CD4-positive, alpha-beta memory T cell (primary cell): ENCODE data around the gene DNAJC7. TPM values are rescaled to one million over a fixed set of nuclear protein-coding genes. Genes with fewer than 3 reads are reported as not detected.
A peak's percentile ranks its signal among the peaks of the same experiment; 100 is the strongest.

Experiments
- CTCF ChIA-PET: fragments of 350-600 bp; sonication (Branson Sonifier 250); formaldehyde crosslinking; loops from one replicate; lab custom pipeline; 2021; ENCODE audit warnings: inconsistent platforms; ENCODE audit not compliant: partially characterized antibody; lab: Charles Lee
- POLR2A ChIA-PET: fragments of 350-600 bp; sonication (Branson Sonifier 250); formaldehyde crosslinking; loops from one replicate; lab custom pipeline; 2021; ENCODE audit not compliant: partially characterized antibody; lab: Charles Lee
- DNase-seq, 5 donors: peaks; one replicate each; pipeline versions ENCODE4 v3.0.0 to v3.0.0-alpha.2; 2020 to 2022; ENCODE audit warnings: mixed read lengths in 1 of 5
- H3K27ac ChIP-seq: one replicate; pipeline ENCODE4 v1.7.0; 2013; ENCODE audit warnings: low read depth, low read length
- H3K27me3 ChIP-seq: 2 replicates; pipeline ENCODE4 v1.7.0; 2013; ENCODE audit warnings: mild to moderate bottlenecking, low read length, moderate library complexity; ENCODE audit not compliant: insufficient read depth
- H3K36me3 ChIP-seq: 2 replicates; pipeline ENCODE4 v1.7.0; 2013; ENCODE audit warnings: mild to moderate bottlenecking, low read length, moderate library complexity; ENCODE audit not compliant: insufficient read depth
- H3K4me1 ChIP-seq: 2 replicates; pipeline ENCODE4 v1.7.0; 2013; ENCODE audit warnings: mild to moderate bottlenecking, low read length, moderate library complexity; ENCODE audit not compliant: insufficient read depth
- H3K4me3 ChIP-seq, 2 donors: one replicate each; pipeline ENCODE4 v1.7.0; 2013; ENCODE audit warnings: low read length in 2 of 2, mild to moderate bottlenecking in 1 of 2
- H3K9me3 ChIP-seq, 2 donors: one replicate each; pipeline ENCODE4 v1.7.0; 2013; ENCODE audit warnings: low read length in 2 of 2, control low read depth in 1 of 2; ENCODE audit not compliant: control insufficient read depth in 1 of 2
- H3K27ac Mint-ChIP-seq, 7 donors: one replicate each; pipeline ENCODE4 v1.8.0; 2020 to 2021; ENCODE audit warnings: mixed read lengths in 7 of 7, mild to moderate bottlenecking in 6 of 7, inconsistent platforms in 3 of 7, moderate library complexity in 3 of 7
- H3K27me3 Mint-ChIP-seq, 2 donors: one replicate each; pipeline ENCODE4 v1.8.0; 2020 to 2021; ENCODE audit warnings: mixed read lengths in 2 of 2
- H3K36me3 Mint-ChIP-seq, 2 donors: one replicate each; pipeline ENCODE4 v1.8.0; 2020 to 2021; ENCODE audit warnings: mixed read lengths in 2 of 2, inconsistent platforms in 1 of 2, mild to moderate bottlenecking in 1 of 2
- H3K4me1 Mint-ChIP-seq, 4 donors: one replicate each; pipeline ENCODE4 v1.8.0; 2020 to 2021; ENCODE audit warnings: mixed read lengths in 4 of 4, mild to moderate bottlenecking in 1 of 4
- H3K4me3 Mint-ChIP-seq, 8 donors: one replicate each; pipeline ENCODE4 v1.8.0; 2020 to 2021; ENCODE audit warnings: mixed read lengths in 8 of 8, mild to moderate bottlenecking in 7 of 8, moderate library complexity in 6 of 8, inconsistent platforms in 3 of 8
- H3K9me3 Mint-ChIP-seq, 8 donors: one replicate each; pipeline ENCODE4 v1.8.0; 2020 to 2021; ENCODE audit warnings: mixed read lengths in 8 of 8, mild to moderate bottlenecking in 5 of 8, inconsistent platforms in 3 of 8, moderate library complexity in 1 of 8
- intact Hi-C: fragments of 100-400 bp; cut with micrococcal nuclease; formaldehyde crosslinking; loops from one replicate; pipeline ENCODE4 v1.15.1; 2023
- polyA plus RNA-seq, 2 donors: library from polyadenylated mRNA; unstranded; fragments of 300-500 nt; fragmentation: Illumina TruSeq; gene quantifications; one replicate each; pipeline ENCODE4 v1.2.3, GENCODE V29; 2021
- total RNA-seq, 2 experiments: library from RNA; stranded (reverse); gene quantifications; one replicate each; pipeline ENCODE4 v1.2.3, GENCODE V29; 2021

Gene DNAJC7
- total and polyA plus RNA-seq, 4 experiments from 2014 or later, result 45.2 to 112 (median 86.7) TPM

GRCh38 chr17:42051013-42051400 lies 33.8 kb upstream of the DNAJC7 start:
- Histone ChIP-seq H3K4me1 (peaks cover 6% of the 10 kb centered on the region), H3K4me3 (peak overlapping the region in 1 of 2 donors; percentile 27), H3K36me3 (no peaks in the 10 kb centered on the region), H3K27me3 (no peaks in the 10 kb centered on the region), H3K9me3 (no peaks in the 10 kb centered on the region), H3K27ac (no peak overlapping the region)
- ChIA-PET CTCF (interaction anchor here (1.0 to 1.3 kb wide), 4 partner anchors 14 to 88 kb away, joined by 3 to 6 read pairs (median 5); no protein-coding TSS in a partner anchor), POLR2A (interaction anchor here (1.5 kb wide), 1 partner anchor 85 kb away, joined by 5 read pairs; no protein-coding TSS in a partner anchor)
- Mint-ChIP-seq H3K27ac (peak overlapping the region in 5 of 7 donors; percentile 4 to 83 (median 50)), H3K36me3 (no peaks in the 10 kb centered on the region), H3K9me3 (peaks cover 0 to 2% (median 0%) of the 10 kb centered on the region in 8 donors), H3K4me1 (peaks cover 5 to 10% (median 7%) of the 10 kb centered on the region in 4 donors), H3K27me3 (peaks cover 13 to 39% of the 10 kb centered on the region in 2 donors), H3K4me3 (peak overlapping the region; percentile 80 to 88 (median 86))
- no peak for DNase-seq
- intact Hi-C loops, result no loop called here

DNA sequence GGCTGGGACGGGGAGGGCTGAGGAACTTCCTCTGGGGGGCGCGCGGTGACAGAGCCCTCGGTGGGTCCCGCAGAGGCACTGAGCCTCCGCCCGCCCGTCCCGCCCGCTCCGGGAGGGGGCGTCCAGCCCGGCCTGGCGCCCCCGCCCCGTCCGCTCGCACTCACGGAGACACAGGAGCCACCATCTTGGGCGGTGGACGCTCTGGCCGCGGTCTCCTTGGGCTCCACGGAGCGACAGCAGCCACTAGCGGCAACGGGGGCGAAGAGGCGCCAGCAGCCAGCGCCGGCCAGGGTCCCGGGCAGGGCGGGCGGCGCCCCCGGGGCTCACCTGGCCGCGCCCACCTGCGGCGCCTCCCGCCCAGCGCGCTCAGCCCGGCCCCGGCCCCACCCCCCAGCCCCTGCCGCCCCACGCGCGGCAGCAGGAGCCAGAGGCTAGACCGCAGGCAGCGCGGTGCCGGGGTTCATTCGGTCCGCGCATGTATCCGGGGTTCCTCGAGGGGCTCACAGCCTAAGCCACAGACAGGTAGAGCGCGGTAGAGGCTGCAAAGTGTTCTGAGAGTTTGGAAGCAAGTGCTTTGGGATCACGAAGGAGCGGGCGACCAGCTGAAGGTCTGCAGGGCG lies 33.3 kb upstream of the DNAJC7 start, which contains the start of gene C17orf113:
C17orf113 (minus strand) TSS at position 209 of the 620 bp plus-strand sequence. CDS start 7,225 bp downstream, outside the sequence.
- peaks cover 0 to 2% (median 0%) of the 10 kb centered on the region in 8 donors for H3K9me3 Mint-ChIP-seq
- H3K9me3 ChIP-seq, result no peaks in the 10 kb centered on the region
- no peaks in the 10 kb centered on the region for H3K36me3 ChIP-seq
- peak within 1 kb of the TSS in 1 of 2 donors; percentile 27 for H3K4me3 ChIP-seq
- H3K4me1 Mint-ChIP-seq, result peaks cover 5 to 10% (median 7%) of the 10 kb centered on the region in 4 donors
- intact Hi-C loops, result no loop called here
- POLR2A ChIA-PET, result interaction anchor here (1.5 kb wide), 1 partner anchor 85 kb away, joined by 5 read pairs; no protein-coding TSS in a partner anchor
- peaks cover 13 to 37% of the 10 kb centered on the region in 2 donors for H3K27me3 Mint-ChIP-seq
- CTCF ChIA-PET, result interaction anchor here (1.0 to 3.2 kb wide), 4 partner anchors 15 to 88 kb away, joined by 3 to 12 read pairs (median 5); no protein-coding TSS in a partner anchor
- no peaks in the 10 kb centered on the region for H3K36me3 Mint-ChIP-seq
- peak within 1 kb of the TSS; percentile 50 to 83 (median 66) for H3K27ac Mint-ChIP-seq
- no peak within 1 kb of the TSS for H3K27ac ChIP-seq
- H3K4me1 ChIP-seq, result peaks cover 6% of the 10 kb centered on the region
- peak within 1 kb of the TSS; percentile 82 to 88 (median 86) for H3K4me3 Mint-ChIP-seq
- no peaks in the 10 kb centered on the region for H3K27me3 ChIP-seq
- DNase-seq, result peak; percentile 32 to 48 (median 37)

DNA sequence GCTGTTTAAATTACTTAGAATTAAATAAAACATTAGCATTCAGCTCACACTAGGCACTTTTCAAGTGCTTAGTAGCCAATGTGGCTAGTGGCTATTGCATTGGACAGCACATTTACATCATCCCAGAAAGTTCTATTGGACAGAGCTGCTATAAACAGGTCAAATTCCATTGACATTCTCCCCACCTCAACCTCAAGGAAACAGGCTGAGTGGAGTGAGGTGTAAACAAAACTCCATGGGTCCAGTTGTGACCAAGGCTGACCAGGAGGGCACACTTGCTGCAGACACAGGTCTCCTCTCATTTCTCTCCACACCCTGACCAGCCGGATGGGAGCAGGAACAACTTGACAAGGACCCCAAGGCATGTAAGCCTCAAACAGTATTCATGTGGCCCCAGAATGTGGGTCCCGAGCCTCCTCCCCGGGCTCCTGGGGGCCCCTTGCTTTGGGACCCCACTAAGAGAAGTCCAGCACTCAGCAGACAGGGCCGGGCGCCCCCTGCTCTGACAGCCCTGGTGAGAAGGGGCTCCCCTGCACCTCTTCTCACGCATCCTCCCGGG lies 32.7 kb upstream of the DNAJC7 start:
- no peaks in the 10 kb centered on the region for H3K36me3 ChIP-seq
- Mint-ChIP-seq H3K4me3 (peak overlapping the region; percentile 78 to 85 (median 82)), H3K4me1 (peaks cover 5 to 10% (median 7%) of the 10 kb centered on the region in 4 donors), H3K27me3 (peaks cover 12 to 31% of the 10 kb centered on the region in 2 donors), H3K9me3 (peaks cover 0 to 2% (median 0%) of the 10 kb centered on the region in 8 donors), H3K36me3 (no peaks in the 10 kb centered on the region), H3K27ac (peak overlapping the region in 6 of 7 donors; percentile 55 to 82 (median 66))
- peaks cover 6% of the 10 kb centered on the region for H3K4me1 ChIP-seq
- H3K9me3 ChIP-seq, result no peaks in the 10 kb centered on the region
- intact Hi-C loops, result no loop called here
- no peak overlapping the region for H3K4me3 ChIP-seq
- ChIA-PET POLR2A (no interaction called here), CTCF (interaction anchor here (0.9 to 3.2 kb wide), 6 partner anchors 9 to 31 kb away, joined by 3 to 12 read pairs (median 3); no protein-coding TSS in a partner anchor)
- H3K27me3 ChIP-seq, result no peaks in the 10 kb centered on the region
- no peak for DNase-seq
- H3K27ac ChIP-seq, result no peak overlapping the region

DNA sequence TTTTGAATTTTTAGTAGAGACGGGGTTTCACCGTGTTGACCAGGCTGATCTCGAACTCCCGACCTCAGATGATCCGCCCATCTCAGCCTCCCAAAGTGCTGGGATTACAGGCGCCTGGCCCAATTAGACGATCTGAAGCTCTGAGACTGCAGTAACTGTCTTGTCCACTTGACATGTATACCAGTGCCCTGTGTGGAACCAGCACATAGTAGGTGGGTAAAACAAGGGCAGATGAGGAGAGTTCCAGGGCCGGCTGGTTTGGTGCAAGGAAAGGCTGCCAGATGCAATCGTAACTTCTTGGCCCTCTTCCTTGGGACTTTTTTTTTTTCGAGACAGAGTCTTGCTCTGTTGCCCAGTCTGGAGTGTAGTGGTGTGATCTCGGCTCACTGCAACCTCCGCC lies 30.1 kb upstream of the DNAJC7 start:
- no peak for DNase-seq
- Mint-ChIP-seq H3K4me3 (no peak overlapping the region), H3K9me3 (peaks cover 0 to 2% (median 0%) of the 10 kb centered on the region in 8 donors), H3K36me3 (no peaks in the 10 kb centered on the region), H3K4me1 (peaks cover 5 to 10% (median 7%) of the 10 kb centered on the region in 4 donors), H3K27ac (no peak overlapping the region), H3K27me3 (peaks cover 0 to 19% of the 10 kb centered on the region in 2 donors)
- H3K27me3 ChIP-seq, result no peaks in the 10 kb centered on the region
- intact Hi-C loops, result no loop called here
- POLR2A ChIA-PET, result no interaction called here
- no peak overlapping the region for H3K27ac ChIP-seq
- no peaks in the 10 kb centered on the region for H3K36me3 ChIP-seq
- CTCF ChIA-PET, result interaction anchor here (3.2 kb wide), 1 partner anchor 19 kb away, joined by 12 read pairs; no protein-coding TSS in a partner anchor
- H3K4me1 ChIP-seq, result peaks cover 6% of the 10 kb centered on the region
- H3K4me3 ChIP-seq, result no peak overlapping the region
- no peaks in the 10 kb centered on the region for H3K9me3 ChIP-seq

DNA sequence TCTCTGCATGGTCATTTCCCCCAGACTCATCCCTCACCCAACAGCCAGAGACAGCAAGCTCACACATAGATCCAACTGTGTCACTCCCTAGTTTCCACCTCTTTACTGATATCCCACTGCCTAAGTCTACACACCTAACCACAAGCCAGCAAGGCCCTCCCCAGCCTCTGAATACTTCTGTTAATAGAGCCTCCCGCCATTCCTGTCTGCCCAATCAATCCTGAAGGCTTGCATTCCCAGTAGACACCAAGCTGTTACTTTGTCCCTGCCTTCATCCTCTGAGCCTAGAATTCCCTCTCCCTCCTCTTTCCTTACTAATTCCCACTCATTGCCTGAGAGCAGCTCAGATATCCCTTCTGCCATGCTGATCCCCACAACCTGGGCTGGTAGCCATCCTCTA lies 28.5 kb upstream of the DNAJC7 start:
- Histone ChIP-seq H3K27me3 (no peaks in the 10 kb centered on the region), H3K4me1 (peaks cover under 1% of the 10 kb centered on the region), H3K9me3 (no peaks in the 10 kb centered on the region), H3K27ac (no peak overlapping the region), H3K36me3 (no peaks in the 10 kb centered on the region), H3K4me3 (no peak overlapping the region)
- CTCF ChIA-PET, result interaction anchor here (0.6 to 1.1 kb wide), 2 partner anchors 20 to 38 kb away, joined by 3 read pairs; no protein-coding TSS in a partner anchor
- peak overlapping the region in 1 of 7 donors; percentile 9 for H3K27ac Mint-ChIP-seq
- no peak for DNase-seq
- peaks cover 0 to 2% (median 0%) of the 10 kb centered on the region in 8 donors for H3K9me3 Mint-ChIP-seq
- peaks cover 1 to 3% (median 2%) of the 10 kb centered on the region in 4 donors for H3K4me1 Mint-ChIP-seq
- H3K27me3 Mint-ChIP-seq, result peaks cover 2 to 7% of the 10 kb centered on the region in 2 donors
- no peaks in the 10 kb centered on the region for H3K36me3 Mint-ChIP-seq
- POLR2A ChIA-PET, result no interaction called here
- intact Hi-C loops, result no loop called here
- H3K4me3 Mint-ChIP-seq, result no peak overlapping the region

GRCh38 chr17:42042598-42043319 lies 25.5 kb upstream of the DNAJC7 start:
- no peak overlapping the region for H3K27ac ChIP-seq
- Mint-ChIP-seq H3K9me3 (peaks cover 0 to 2% (median 0%) of the 10 kb centered on the region in 8 donors), H3K27me3 (peaks cover 3 to 7% of the 10 kb centered on the region in 2 donors), H3K4me1 (no peaks in the 10 kb centered on the region), H3K4me3 (peak overlapping the region in 1 of 8 donors; percentile 15), H3K36me3 (no peaks in the 10 kb centered on the region), H3K27ac (no peak overlapping the region)
- CTCF ChIA-PET, result no interaction called here
- H3K4me1 ChIP-seq, result no peaks in the 10 kb centered on the region
- no peak overlapping the region for H3K4me3 ChIP-seq
- intact Hi-C loops, result no loop called here
- H3K9me3 ChIP-seq, result no peaks in the 10 kb centered on the region
- no peaks in the 10 kb centered on the region for H3K36me3 ChIP-seq
- no peak for DNase-seq
- H3K27me3 ChIP-seq, result no peaks in the 10 kb centered on the region
- POLR2A ChIA-PET, result no interaction called here
